ENCODE data around the gene NSMCE1.

DNA sequence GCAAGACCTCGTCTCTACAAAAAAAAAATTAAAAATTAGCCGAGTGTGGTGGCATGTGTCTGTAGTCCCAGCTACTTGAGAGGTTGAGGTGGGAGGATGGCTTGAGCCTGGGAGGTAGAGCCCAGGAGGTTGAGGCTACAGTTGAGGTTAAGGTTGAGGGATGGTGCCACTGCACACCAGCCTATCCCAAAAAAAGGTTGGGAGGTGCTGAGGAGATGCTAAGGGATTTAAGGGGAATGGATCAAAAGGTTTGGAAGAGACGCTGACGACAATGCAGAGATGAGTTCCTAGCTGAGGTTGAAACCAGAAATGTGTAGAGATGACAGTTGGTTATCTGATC, 4.7 kb upstream of the NSMCE1 start:
- TF ChIP-seq CTCF (IDR thresholded peaks at IDR 0.05; ENCODE audit: low read length) = no peak
- no peak for TF ChIP-seq EZH2 (optimal IDR thresholded peaks at IDR 0.05; ENCODE audit: low read depth, low read length)
- TF ChIP-seq EZH2phosphoT487 (IDR thresholded peaks at IDR 0.05; ENCODE audit: low read length) = no peak
